HG02943 (cell line): ENCODE results near the gene CHMP2A.

Source experiments
- ATAC-seq: cut with Tn5 transposase; IDR thresholded peaks from one replicate; pipeline ENCODE4 v1.9.1; 2021; ENCODE audit warnings: mild to moderate bottlenecking, low read depth, moderate library complexity; ENCODE audit not compliant: unreplicated experiment

The CHMP2A gene

GRCh38 chr19:58556622-58557220, 1.8 kb upstream of the CHMP2A start:
- no peak for ATAC-seq

GRCh38 chr19:58555920-58556621, 1.2 kb upstream of the CHMP2A start:
- ATAC-seq, result no peak

DNA sequence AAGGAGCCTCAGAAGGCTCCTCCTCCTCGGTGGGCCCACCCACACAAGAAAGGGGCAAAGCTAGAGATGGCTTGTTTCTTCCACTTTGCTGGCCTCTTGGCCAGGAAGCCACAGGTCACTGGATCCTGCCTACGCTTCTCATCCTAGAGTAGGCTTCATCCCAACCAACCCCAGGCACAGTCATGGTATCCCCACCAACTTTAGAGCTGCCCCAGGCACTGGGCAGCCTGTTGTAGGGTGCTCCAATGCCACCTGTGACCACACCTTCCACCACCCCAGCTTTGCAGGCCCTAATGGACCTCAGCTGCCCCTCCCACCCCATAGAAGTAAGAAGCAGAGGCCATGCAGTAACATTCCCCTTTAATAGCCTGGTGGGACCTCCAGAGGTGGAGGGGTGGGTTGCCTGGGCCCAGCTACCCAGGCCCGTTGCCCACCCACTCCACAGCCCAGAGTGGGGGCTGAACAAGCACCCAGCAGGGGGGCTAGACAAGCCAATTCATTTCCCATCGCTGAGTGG, 522 bp upstream of the CHMP2A start:
- ATAC-seq, result no peak

GRCh38 chr19:58553799-58554493, 959 bp downstream of the CHMP2A start:
- ATAC-seq, result no peak

GRCh38 chr19:58552655-58553054, 2.2 kb downstream of the CHMP2A start:
- ATAC-seq, result no peak

DNA sequence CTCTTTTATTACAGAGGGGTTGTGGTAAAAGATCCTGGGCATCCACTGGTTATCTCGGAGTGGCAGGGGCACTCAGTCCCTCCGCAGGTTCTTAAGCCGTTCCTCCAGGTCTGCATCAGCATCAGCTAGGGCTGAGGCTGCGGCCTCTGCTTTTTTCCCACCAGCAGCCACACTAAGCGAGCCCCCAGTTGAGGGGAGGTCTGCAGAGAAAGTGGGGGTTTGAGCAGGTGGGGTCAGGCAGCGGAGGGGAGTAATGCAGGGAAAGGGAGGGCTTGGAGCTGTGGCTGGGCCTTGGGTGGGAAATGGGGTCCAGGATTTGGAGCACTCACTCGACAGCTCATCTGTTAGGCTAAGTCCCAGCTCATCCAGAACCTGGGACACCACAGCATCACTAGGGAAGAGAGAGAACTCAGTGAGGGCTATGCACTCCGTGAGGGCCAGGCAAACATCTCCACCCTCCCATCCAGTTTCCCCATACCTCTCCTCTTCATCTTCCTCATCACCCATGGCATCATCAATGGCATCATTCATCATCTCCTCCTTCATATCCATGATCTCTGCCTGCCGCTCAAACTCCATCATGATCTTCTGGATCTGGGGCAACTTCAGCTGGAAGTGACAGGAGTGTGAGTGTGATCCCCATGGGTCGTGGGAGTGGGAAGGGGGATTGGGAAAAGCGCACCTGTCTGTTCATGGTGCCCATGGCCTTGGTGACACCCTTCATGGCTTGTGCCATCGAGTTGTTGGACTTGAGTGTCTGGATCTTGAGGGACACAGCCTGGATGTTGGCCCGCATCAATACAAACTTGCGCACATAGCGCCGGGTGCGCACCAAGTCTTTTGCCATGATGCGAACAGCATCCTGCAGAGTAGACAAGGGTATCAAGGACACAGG, 3.1 kb downstream of the CHMP2A start:
- no peak for ATAC-seq

DNA sequence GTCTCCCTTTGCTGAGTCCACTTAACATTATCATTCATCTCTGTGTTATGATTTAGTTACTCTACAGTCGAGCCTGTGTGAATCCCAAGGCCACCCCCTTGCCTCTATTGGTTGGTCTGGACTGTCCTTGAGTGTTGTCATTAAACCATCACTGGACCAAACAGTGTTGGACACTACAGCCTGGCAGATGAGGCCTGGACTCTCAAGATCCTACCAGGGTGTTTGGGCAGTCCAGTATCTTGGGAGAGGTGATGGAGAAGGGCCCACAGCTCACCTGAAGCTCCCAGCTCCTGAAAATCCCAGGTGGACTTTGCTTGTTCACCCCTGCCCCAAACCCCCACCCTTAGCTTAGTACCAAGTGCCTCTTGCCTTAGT, 3.8 kb downstream of the CHMP2A start:
- no peak for ATAC-seq

DNA sequence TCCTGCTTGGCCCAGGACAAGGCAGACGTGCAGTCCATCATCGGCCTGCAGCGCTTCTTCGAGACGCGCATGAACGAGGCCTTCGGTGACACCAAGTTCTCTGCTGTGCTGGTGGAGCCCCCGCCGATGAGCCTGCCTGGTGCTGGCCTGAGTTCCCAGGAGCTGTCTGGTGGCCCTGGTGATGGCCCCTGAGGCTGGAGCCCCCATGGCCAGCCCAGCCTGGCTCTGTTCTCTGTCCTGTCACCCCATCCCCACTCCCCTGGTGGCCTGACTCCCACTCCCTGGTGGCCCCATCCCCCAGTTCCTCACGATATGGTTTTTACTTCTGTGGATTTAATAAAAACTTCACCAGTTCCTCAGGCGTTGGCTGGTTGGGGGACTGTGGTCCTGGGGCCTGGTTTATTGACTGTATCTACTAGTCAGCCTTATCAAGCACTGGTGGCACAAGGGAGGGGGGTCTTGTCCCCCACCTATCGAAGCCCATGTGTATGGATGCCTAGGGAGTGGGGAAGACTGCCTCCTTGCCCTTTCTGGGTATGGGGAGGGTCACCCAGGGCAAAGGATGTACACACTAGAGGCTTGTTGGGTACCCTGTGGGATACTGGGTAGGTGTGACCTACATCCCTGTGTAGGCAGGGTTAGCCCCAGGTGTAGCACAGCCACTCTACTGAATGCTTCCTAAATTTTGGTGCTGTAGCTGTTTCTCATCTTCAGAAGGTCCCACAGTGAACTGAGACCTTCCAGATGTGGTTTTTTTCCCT, 4.4 kb downstream of the CHMP2A start:
- ATAC-seq, result no peak

DNA sequence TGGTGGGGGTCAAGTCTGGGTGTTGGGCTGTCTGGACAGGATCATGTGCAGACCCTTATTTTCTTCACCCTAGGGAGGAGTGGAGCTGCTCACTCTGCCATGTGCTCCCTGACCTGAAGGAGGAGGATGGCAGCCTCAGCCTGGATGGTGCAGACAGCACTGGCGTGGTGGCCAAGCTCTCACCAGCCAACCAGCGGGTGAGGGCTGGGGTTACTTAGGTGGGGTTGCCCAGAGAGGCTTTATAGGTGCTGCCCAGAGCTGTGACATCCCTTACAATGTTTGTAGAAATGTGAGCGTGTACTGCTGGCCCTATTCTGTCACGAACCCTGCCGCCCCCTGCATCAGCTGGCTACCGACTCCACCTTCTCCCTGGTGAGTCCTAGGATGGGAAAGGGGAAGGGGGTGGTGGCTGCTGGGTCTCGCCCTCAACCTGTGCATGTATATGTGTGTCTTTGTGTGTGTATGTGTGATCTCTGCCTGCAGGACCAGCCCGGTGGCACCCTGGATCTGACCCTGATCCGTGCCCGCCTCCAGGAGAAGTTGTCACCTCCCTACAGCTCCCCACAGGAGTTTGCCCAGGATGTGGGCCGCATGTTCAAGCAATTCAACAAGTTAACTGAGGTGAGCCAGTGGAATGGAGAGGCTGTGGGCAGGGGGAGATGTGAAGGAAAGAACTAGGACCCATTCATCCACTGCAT, 5.1 kb downstream of the CHMP2A start:
- no peak for ATAC-seq

- no peak for ATAC-seq
Measured at GRCh38 chr19:58548859-58549663, 5.8 kb downstream of the CHMP2A start.

DNA sequence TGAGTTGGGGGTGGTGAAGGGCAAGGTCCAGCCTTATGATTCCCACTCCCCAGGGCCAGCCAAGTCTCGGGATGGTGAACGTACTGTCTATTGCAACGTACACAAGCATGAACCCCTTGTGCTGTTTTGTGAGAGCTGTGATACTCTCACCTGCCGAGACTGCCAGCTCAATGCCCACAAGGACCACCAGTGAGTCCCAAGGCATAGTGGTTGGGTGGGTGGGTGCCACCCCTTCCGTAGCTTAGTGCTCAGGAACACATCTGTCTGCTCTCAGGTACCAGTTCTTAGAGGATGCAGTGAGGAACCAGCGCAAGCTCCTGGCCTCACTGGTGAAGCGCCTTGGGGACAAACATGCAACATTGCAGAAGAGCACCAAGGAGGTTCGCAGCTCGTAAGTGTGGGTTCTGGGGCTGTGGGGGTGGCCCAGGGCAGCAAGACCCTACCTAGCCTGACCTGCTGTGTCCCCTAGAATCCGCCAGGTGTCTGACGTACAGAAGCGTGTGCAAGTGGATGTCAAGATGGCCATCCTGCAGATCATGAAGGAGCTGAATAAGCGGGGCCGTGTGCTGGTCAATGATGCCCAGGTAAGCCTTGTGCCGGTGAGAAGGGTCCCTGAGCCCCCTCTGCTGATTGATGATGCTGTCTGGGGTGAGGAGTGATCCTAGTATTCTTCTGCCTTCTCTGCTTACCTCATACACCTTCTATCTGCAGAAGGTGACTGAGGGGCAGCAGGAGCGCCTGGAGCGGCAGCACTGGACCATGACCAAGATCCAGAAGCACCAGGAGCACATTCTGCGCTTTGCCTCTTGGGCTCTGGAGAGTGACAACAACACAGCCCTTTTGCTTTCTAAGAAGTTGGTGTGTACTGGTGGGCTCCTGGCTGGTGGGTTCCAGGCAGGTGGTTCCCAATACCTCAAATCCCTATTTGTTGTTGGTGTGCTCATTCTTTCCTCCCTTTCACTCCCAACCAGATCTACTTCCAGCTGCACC, 7.3 kb downstream of the CHMP2A start:
- no peak for ATAC-seq

DNA sequence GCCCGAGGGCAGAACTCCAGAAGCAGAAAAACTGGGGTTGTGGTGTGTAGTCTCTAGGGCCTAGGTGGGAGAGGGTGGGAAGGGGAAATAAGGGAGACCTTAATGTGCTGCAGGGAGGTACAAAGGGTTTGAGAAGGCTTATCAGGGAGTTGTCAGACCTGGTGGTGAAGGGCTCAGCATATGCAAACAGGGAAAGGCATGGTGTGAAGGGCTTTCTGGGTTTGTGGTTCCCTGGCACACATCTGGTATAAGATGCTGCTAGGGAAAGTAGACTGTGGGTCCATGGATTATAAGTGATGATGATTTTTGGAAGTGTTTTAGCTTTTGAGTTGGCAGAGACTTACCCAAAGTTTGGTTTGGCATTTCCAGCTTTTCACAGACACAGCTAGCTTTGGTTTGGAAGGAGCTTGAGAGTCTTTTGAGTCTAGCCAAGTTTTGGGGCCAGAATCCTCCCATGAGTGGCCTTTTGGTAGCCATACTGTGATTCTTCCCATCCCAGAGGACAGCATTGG, 8.8 kb downstream of the CHMP2A start:
- ATAC-seq, result no peak

DNA sequence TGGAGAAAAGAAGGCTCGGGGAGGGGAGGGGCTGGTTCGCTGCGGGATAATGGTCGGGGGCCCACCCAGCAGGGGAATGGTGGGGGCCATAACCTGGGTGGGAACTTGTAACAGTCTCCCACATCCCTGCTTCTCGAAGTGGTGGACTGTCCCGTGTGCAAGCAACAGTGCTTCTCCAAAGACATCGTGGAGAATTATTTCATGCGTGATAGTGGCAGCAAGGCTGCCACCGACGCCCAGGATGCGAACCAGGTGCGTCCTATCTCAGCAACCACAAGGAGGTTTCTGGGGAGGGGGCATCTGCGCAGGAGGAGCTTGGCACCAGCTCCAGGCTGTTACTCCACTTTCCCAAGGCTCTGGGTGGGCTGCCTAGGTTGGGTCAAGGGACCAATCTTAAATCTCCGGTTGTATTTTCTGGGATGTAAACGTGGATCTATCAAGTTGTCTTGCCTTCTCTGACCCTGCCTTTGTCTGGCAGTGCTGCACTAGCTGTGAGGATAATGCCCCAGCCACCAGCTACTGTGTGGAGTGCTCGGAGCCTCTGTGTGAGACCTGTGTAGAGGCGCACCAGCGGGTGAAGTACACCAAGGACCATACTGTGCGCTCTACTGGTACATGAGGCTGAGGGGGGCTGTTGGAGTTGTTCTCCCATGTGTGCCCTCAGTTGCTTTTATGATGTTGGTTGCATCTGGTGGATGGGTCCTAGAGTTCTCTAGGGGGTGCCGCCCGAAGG, 9.5 kb downstream of the CHMP2A start:
- ATAC-seq, result no peak

GRCh38 chr19:58544591-58545285, 10.2 kb downstream of the CHMP2A start:
- peak; percentile 51 for ATAC-seq

DNA sequence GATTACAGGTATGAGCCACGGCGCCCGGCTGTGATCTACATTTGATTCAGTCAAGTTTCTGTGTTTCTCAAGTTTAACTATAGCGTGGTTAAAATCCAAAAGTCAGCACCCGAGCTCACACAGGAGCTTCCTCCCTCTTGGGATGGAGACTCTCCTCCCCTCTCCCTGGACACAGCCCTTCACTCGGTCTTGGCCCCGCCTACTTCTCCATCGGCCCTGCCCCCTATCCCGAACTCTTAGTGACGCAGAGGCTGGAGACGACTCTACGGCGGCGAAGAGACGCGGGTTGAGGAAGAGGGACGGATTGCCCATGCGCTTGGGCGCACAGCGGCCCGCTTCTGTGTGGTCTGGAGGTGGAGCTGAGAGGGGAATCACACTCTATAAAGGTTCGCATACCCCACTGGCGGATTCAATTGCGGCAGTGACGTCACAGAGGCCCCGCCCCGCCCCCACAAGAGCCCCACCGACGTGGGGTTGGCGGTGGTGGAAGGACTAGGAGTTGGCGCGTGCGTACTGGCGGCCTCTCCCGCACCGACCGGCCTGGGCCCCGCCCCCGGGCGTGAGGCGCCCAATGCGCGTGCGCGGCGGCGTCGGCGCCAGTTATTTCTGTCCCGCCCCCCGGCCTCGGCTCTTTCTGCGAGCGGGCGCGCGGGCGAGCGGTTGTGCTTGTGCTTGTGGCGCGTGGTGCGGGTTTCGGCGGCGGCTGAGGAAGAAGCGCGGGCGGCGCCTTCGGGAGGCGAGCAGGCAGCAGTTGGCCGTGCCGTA, 10.9 kb downstream of the CHMP2A start, which contains the start of gene TRIM28:
Gene TRIM28, plus strand, starts transcription at position 239 of the 765 bp plus-strand sequence. CDS start 694 bp downstream, outside the sequence.
- peak; percentile 80 for ATAC-seq
